ENCODE results near the gene MN1. TPM values are rescaled to one million over a fixed set of nuclear protein-coding genes. Genes with fewer than 3 reads are reported as not detected.

Gene MN1
- total and polyA plus RNA-seq, 2 of the 4 experiments (the other 2 are of a cell fraction), result 0.36 to 1.3 TPM

- no TSS peak for BruUV-seq (replicated peaks)
- Histone ChIP-seq H4K8ac (ENCODE audit: low read depth in 2 of 2, low read length in 2 of 2) (no peak overlapping the region), H3K23ac (ENCODE audit: low read depth, low read length) (no peak overlapping the region), H3K9me1 (ENCODE audit: insufficient read depth, low read length) (peaks cover 3% of the 10 kb centered on the region; the same call in 1 of the 2 replicates), H4K91ac (ENCODE audit: insufficient read depth, low read depth, low read length) (no peak overlapping the region), H4K5ac (ENCODE audit: low read depth, low read length) (no peak overlapping the region), H3K27me3 (ENCODE audit: control insufficient read depth, insufficient read depth, low read length) (peaks cover 27% of the 10 kb centered on the region), H3K9me3 (ENCODE audit: control insufficient read depth, insufficient read depth, low read length) (0 out of 2 replicates have a peak, but pooled peaks cover 3% of the 10 kb centered on the region), H3K18ac (ENCODE audit: low read depth, low read length) (no peak overlapping the region), H3K9ac (ENCODE audit: low read depth, low read length) (no peak overlapping the region), H2AK9ac (replicated peaks; ENCODE audit: low read depth, low read length, poor library complexity) (no peak overlapping the region), H3K36me3 (ENCODE audit: control insufficient read depth, insufficient read depth, low read length) (no peaks in the 10 kb centered on the region), H3K56ac (ENCODE audit: extremely low read depth, insufficient read depth, low read length) (no peak overlapping the region), H2AK5ac (ENCODE audit: low read depth, low read length) (no peak overlapping the region), H3K4me3 (ENCODE audit: insufficient read depth, low read depth, low read length) (no peak overlapping the region), H2BK5ac (ENCODE audit: low read depth, low read length, poor library complexity, severe bottlenecking) (no peak overlapping the region), H4K20me1 (ENCODE audit: insufficient read depth, low read length) (no peaks in the 10 kb centered on the region), H3K14ac (replicated peaks; ENCODE audit: low read depth, low read length) (no peak overlapping the region), H3K79me1 (ENCODE audit: low read depth in 1 of 2, low read length in 2 of 2) (no peaks in the 10 kb centered on the region), H3K4me1 (ENCODE audit: control insufficient read depth, insufficient read depth, low read length) (no peaks in the 10 kb centered on the region), H2AFZ (replicated peaks; ENCODE audit: low read length, poor library complexity) (no peak overlapping the region), H2BK20ac (ENCODE audit: low read depth, low read length) (no peak overlapping the region), H2BK15ac (ENCODE audit: low read depth, low read length) (no peak overlapping the region), H3K4ac (ENCODE audit: low read depth, low read length) (no peak overlapping the region), H3K27ac (ENCODE audit: insufficient read depth, low read length) (no peak overlapping the region), H3K4me2 (ENCODE audit: low read depth, low read length) (no peak overlapping the region), H2BK120ac (ENCODE audit: low read depth, low read length) (no peak overlapping the region)
- in situ Hi-C loops (cut with MboI; ENCODE audit: low sequenced_read_pairs) (no loop called here), intact Hi-C loops (cut with micrococcal nuclease) (no loop called here), dilution Hi-C loops (cut with HindIII; ENCODE audit: low sequenced_read_pairs, unreplicated experiment) (no loop called here)
- DNase-seq (no peak), ATAC-seq (ENCODE audit: low read depth) (no peak)
- 40% methylated on average over 1 of the region's 12 CpGs; no CpG with 5 or more reads in 1 of the 2 experiments for WGBS, 2 experiments (ENCODE audit: extremely low coverage in 2 of 2, insufficient read length in 1 of 2)
- TF ChIP-seq MAFK (IDR thresholded peaks at IDR 0.05; ENCODE audit: low read depth, low read length), result 0 out of 2 replicates have a peak, but pooled peaks have one; percentile 11
- no peak for TF ChIP-seq CHD1 (IDR thresholded peaks at IDR 0.05; ENCODE audit: low read depth, low read length)
- ChIA-PET CTCF (no interaction called here), POLR2A (ENCODE audit: unreplicated experiment) (no interaction called here)
These were observed 96.0 kb downstream of the MN1 start for GRCh38 chr22:27705408-27706080.
